ENCODE data around the gene TNIK.

Gene TNIK

GRCh38 chr3:171495413-171495812, 35.2 kb upstream of the TNIK start:
- FAIRE-seq, result no peak
- DNase-seq (ENCODE audit: insufficient read length, low spot score), result no peak
- TF ChIP-seq PAX5 (IDR thresholded peaks at IDR 0.05; ENCODE audit: insufficient read depth, low read length, severe bottlenecking), result no peak

- TF ChIP-seq POLR2A (IDR thresholded peaks at IDR 0.05; ENCODE audit: low read depth, low read length) (no peak), TAF1 (IDR thresholded peaks at IDR 0.05; ENCODE audit: low read depth, low read length) (no peak), POLR2AphosphoS5 (IDR thresholded peaks at IDR 0.05; ENCODE audit: low read depth, low read length) (no peak), POU2F2 (IDR thresholded peaks at IDR 0.05; ENCODE audit: low read depth, low read length) (no peak)
- DNase-seq (ENCODE audit: insufficient read length, low spot score) (no peak), FAIRE-seq (no peak)
Measured at GRCh38 chr3:171494457-171495109, 34.4 kb upstream of the TNIK start.

GRCh38 chr3:171491361-171491760, 31.2 kb upstream of the TNIK start:
- DNase-seq (ENCODE audit: insufficient read length, low spot score), result no peak
- FAIRE-seq, result no peak
- no peak for TF ChIP-seq POU2F2 (IDR thresholded peaks at IDR 0.05; ENCODE audit: low read depth, low read length)
- TF ChIP-seq POLR2A (IDR thresholded peaks at IDR 0.05; ENCODE audit: low read depth, low read length), result no peak
- TF ChIP-seq TAF1 (IDR thresholded peaks at IDR 0.05; ENCODE audit: low read depth, low read length), result no peak
- no peak for TF ChIP-seq POLR2AphosphoS5 (IDR thresholded peaks at IDR 0.05; ENCODE audit: low read depth, low read length)
- TF ChIP-seq SPI1 (IDR thresholded peaks at IDR 0.05; ENCODE audit: low read depth, low read length), result no peak
- TF ChIP-seq PAX5 (IDR thresholded peaks at IDR 0.05; ENCODE audit: insufficient read depth, low read length, severe bottlenecking), result no peak

GRCh38 chr3:171490901-171491300, 30.7 kb upstream of the TNIK start:
- FAIRE-seq (no peak), DNase-seq (ENCODE audit: insufficient read length, low spot score) (no peak)
- no peak for TF ChIP-seq TAF1 (IDR thresholded peaks at IDR 0.05; ENCODE audit: low read depth, low read length)
- no peak for TF ChIP-seq POLR2AphosphoS5 (IDR thresholded peaks at IDR 0.05; ENCODE audit: low read depth, low read length)
- TF ChIP-seq POLR2A (IDR thresholded peaks at IDR 0.05; ENCODE audit: low read depth, low read length), result no peak
- no peak for TF ChIP-seq POU2F2 (IDR thresholded peaks at IDR 0.05; ENCODE audit: low read depth, low read length)
- no peak for TF ChIP-seq SPI1 (IDR thresholded peaks at IDR 0.05; ENCODE audit: low read depth, low read length)
- no peak for TF ChIP-seq PAX5 (IDR thresholded peaks at IDR 0.05; ENCODE audit: insufficient read depth, low read length, severe bottlenecking)

DNA sequence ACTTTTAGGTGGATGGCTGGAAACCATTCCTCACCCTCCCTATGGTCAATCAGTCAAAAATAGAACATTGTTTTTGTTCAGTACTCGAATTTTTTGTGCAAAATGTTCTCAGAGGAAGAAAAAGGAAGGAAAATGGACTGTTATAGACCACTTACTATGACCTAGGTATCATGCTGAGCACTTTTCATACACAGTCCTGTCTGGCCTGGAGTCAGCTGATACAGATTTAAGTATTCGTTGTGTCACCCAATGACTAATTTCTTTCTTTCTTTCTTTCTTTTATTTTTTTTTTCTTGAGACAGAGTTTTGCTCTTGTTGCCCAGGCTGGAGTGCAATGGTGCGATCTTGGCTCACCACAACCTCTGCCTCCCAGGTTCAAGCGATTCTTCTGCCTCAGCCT, 29.1 kb upstream of the TNIK start:
- no peak for DNase-seq (ENCODE audit: insufficient read length, low spot score)
- TF ChIP-seq PAX5 (IDR thresholded peaks at IDR 0.05; ENCODE audit: insufficient read depth, low read length, severe bottlenecking) (no peak), POU2F2 (IDR thresholded peaks at IDR 0.05; ENCODE audit: low read depth, low read length) (no peak), TAF1 (IDR thresholded peaks at IDR 0.05; ENCODE audit: low read depth, low read length) (no peak), POLR2AphosphoS5 (IDR thresholded peaks at IDR 0.05; ENCODE audit: low read depth, low read length) (no peak), SPI1 (IDR thresholded peaks at IDR 0.05; ENCODE audit: low read depth, low read length) (no peak), POLR2A (IDR thresholded peaks at IDR 0.05; ENCODE audit: low read depth, low read length) (no peak)
- FAIRE-seq, result no peak

GRCh38 chr3:171488479-171488878, 28.3 kb upstream of the TNIK start:
- TF ChIP-seq PAX5 (IDR thresholded peaks at IDR 0.05; ENCODE audit: insufficient read depth, low read length, severe bottlenecking), result no peak
- TF ChIP-seq POU2F2 (IDR thresholded peaks at IDR 0.05; ENCODE audit: low read depth, low read length), result no peak
- no peak for TF ChIP-seq TAF1 (IDR thresholded peaks at IDR 0.05; ENCODE audit: low read depth, low read length)
- TF ChIP-seq POLR2AphosphoS5 (IDR thresholded peaks at IDR 0.05; ENCODE audit: low read depth, low read length), result no peak
- TF ChIP-seq POLR2A (IDR thresholded peaks at IDR 0.05; ENCODE audit: low read depth, low read length), result no peak
- TF ChIP-seq SPI1 (IDR thresholded peaks at IDR 0.05; ENCODE audit: low read depth, low read length), result no peak
- DNase-seq (ENCODE audit: insufficient read length, low spot score) (no peak), FAIRE-seq (no peak)

GRCh38 chr3:171487382-171487781, 27.2 kb upstream of the TNIK start:
- DNase-seq (ENCODE audit: insufficient read length, low spot score) (no peak), FAIRE-seq (no peak)
- TF ChIP-seq SPI1 (IDR thresholded peaks at IDR 0.05; ENCODE audit: low read depth, low read length) (no peak), TAF1 (IDR thresholded peaks at IDR 0.05; ENCODE audit: low read depth, low read length) (no peak), POLR2A (IDR thresholded peaks at IDR 0.05; ENCODE audit: low read depth, low read length) (no peak), PAX5 (IDR thresholded peaks at IDR 0.05; ENCODE audit: insufficient read depth, low read length, severe bottlenecking) (no peak), POLR2AphosphoS5 (IDR thresholded peaks at IDR 0.05; ENCODE audit: low read depth, low read length) (no peak), POU2F2 (IDR thresholded peaks at IDR 0.05; ENCODE audit: low read depth, low read length) (no peak)

GRCh38 chr3:171485338-171485737, 25.1 kb upstream of the TNIK start:
- DNase-seq (ENCODE audit: insufficient read length, low spot score) (no peak), FAIRE-seq (no peak)
- no peak for TF ChIP-seq TAF1 (IDR thresholded peaks at IDR 0.05; ENCODE audit: low read depth, low read length)
- TF ChIP-seq SPI1 (IDR thresholded peaks at IDR 0.05; ENCODE audit: low read depth, low read length), result no peak
- TF ChIP-seq PAX5 (IDR thresholded peaks at IDR 0.05; ENCODE audit: insufficient read depth, low read length, severe bottlenecking), result no peak
- TF ChIP-seq POU2F2 (IDR thresholded peaks at IDR 0.05; ENCODE audit: low read depth, low read length), result no peak
- no peak for TF ChIP-seq POLR2AphosphoS5 (IDR thresholded peaks at IDR 0.05; ENCODE audit: low read depth, low read length)
- TF ChIP-seq POLR2A (IDR thresholded peaks at IDR 0.05; ENCODE audit: low read depth, low read length), result no peak

GRCh38 chr3:171481011-171481410, 20.8 kb upstream of the TNIK start:
- no peak for DNase-seq (ENCODE audit: insufficient read length, low spot score)
- TF ChIP-seq SPI1 (IDR thresholded peaks at IDR 0.05; ENCODE audit: low read depth, low read length) (no peak), PAX5 (IDR thresholded peaks at IDR 0.05; ENCODE audit: insufficient read depth, low read length, severe bottlenecking) (no peak), POU2F2 (IDR thresholded peaks at IDR 0.05; ENCODE audit: low read depth, low read length) (no peak), POLR2AphosphoS5 (IDR thresholded peaks at IDR 0.05; ENCODE audit: low read depth, low read length) (no peak), POLR2A (IDR thresholded peaks at IDR 0.05; ENCODE audit: low read depth, low read length) (no peak), TAF1 (IDR thresholded peaks at IDR 0.05; ENCODE audit: low read depth, low read length) (no peak)
- FAIRE-seq, result peak; percentile 16

DNA sequence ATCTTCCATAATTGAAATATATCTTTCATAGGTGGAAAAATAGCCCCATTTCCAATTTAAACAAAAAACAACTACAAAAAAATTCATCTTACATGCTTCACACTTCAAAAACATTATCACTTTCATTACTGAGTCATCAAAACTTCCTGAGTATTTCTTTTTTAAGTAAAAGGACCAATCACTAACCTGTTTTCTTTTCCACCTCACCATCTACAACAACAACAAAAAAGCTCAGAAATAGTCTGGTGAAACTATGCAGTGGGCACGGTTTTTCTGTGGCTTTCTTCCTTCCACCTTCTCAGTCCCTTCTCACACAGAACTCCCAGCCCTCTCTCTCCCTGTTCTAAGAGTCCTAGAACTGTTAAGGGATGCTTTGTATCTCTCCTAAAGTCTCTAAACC, 20.3 kb upstream of the TNIK start:
- DNase-seq (ENCODE audit: insufficient read length, low spot score) (no peak), FAIRE-seq (no peak)
- no peak for TF ChIP-seq POLR2A (IDR thresholded peaks at IDR 0.05; ENCODE audit: low read depth, low read length)
- no peak for TF ChIP-seq POU2F2 (IDR thresholded peaks at IDR 0.05; ENCODE audit: low read depth, low read length)
- TF ChIP-seq POLR2AphosphoS5 (IDR thresholded peaks at IDR 0.05; ENCODE audit: low read depth, low read length), result no peak
- no peak for TF ChIP-seq SPI1 (IDR thresholded peaks at IDR 0.05; ENCODE audit: low read depth, low read length)
- no peak for TF ChIP-seq PAX5 (IDR thresholded peaks at IDR 0.05; ENCODE audit: insufficient read depth, low read length, severe bottlenecking)
- TF ChIP-seq TAF1 (IDR thresholded peaks at IDR 0.05; ENCODE audit: low read depth, low read length), result no peak

Measured in GM12891 (cell line).